Gastrocnemius medialis (tissue), 4 donors: Measurements from ENCODE around the gene TMUB1.

Experiments used
- POLR2A ChIP-seq, 2 donors: fragments of 450-650 bp; IDR thresholded peaks; one replicate each; pipeline ENCODE4 v1.6.1; 2017; ENCODE audit warnings: antibody characterized with exemption in 2 of 2, mild to moderate bottlenecking in 2 of 2, moderate library complexity in 2 of 2
- TF ChIP-seq, protein P1 (sequence below), 5 experiments: fragments of 450-650 bp in 3 of 5; fragments of 200-600 bp in 2 of 5; sonication (generic) in 2 of 5; IDR thresholded peaks in 4 of 5; conservative IDR thresholded peaks in 1 of 5; 1 replicate in 4 of 5; 2 replicates in 1 of 5; pipeline ENCODE4 v1.5.1; 2016 to 2019; ENCODE audit warnings: antibody characterized with exemption in 5 of 5, mild to moderate bottlenecking in 3 of 5, moderate library complexity in 3 of 5

DNA sequence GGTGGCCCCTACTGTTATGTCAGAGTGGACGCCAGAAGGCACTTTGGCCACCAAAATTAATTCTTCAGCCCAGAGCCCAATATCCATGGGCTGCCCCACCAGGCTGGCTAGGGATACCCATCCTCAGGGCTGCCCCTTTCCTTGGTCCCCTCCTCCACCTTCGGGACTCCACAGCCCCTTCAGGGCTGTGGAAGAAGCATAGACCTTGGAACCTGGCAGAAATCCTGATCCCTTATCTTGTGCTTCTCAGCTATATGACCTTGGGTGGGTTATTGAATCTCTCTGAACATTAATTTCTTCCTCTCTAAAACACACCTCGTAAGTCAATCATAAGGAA, 499 bp upstream of the TMUB1 start:
- TF ChIP-seq, protein P1, sequence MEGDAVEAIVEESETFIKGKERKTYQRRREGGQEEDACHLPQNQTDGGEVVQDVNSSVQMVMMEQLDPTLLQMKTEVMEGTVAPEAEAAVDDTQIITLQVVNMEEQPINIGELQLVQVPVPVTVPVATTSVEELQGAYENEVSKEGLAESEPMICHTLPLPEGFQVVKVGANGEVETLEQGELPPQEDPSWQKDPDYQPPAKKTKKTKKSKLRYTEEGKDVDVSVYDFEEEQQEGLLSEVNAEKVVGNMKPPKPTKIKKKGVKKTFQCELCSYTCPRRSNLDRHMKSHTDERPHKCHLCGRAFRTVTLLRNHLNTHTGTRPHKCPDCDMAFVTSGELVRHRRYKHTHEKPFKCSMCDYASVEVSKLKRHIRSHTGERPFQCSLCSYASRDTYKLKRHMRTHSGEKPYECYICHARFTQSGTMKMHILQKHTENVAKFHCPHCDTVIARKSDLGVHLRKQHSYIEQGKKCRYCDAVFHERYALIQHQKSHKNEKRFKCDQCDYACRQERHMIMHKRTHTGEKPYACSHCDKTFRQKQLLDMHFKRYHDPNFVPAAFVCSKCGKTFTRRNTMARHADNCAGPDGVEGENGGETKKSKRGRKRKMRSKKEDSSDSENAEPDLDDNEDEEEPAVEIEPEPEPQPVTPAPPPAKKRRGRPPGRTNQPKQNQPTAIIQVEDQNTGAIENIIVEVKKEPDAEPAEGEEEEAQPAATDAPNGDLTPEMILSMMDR (IDR thresholded peaks at IDR 0.05 in 4 of 5, conservative IDR thresholded peaks at IDR 0.05 in 1 of 5), result no peak
- TF ChIP-seq POLR2A (IDR thresholded peaks at IDR 0.05), result no peak
